HEK293T (cell line): Measurements from ENCODE around the gene ADCY6.

ENCODE experiments used
- CTCF ChIA-PET: fragments of 350-600 bp; formaldehyde crosslinking; extraction: SDS; loops from one replicate; lab custom pipeline; 2021; ENCODE audit warnings: antibody characterized with exemption, inconsistent platforms; lab: Yijun Ruan, JAX
- POLR2A ChIA-PET: fragments of 350-600 bp; formaldehyde crosslinking; extraction: SDS; loops from one replicate; lab custom pipeline; 2020; ENCODE audit warnings: antibody characterized with exemption, inconsistent platforms; lab: Yijun Ruan, JAX
- DNase-seq: peaks from one replicate; pipeline ENCODE4 v3.0.0; 2012; ENCODE audit warnings: mixed read lengths; ENCODE audit errors: extremely low spot score
- ARNT ChIP-seq: fragments of 450-650 bp; IDR thresholded peaks from 2 replicates; pipeline ENCODE4 v1.6.1; 2017; ENCODE audit warnings: mild to moderate bottlenecking
- BHLHE40 ChIP-seq: fragments of 450-650 bp; IDR thresholded peaks from 2 replicates; pipeline ENCODE4 v1.6.1; 2016; ENCODE audit warnings: mild to moderate bottlenecking, moderate library complexity, borderline replicate concordance
- CTBP1 ChIP-seq: fragments of 450-650 bp; IDR thresholded peaks from 2 replicates; pipeline ENCODE4 v1.6.1; 2016; ENCODE audit warnings: borderline replicate concordance
- ELF4 ChIP-seq: fragments of 450-650 bp; IDR thresholded peaks from 2 replicates; pipeline ENCODE4 v1.6.1; 2017; ENCODE audit warnings: antibody characterized with exemption
- FOXA1 ChIP-seq: fragments of 450-650 bp; IDR thresholded peaks from 2 replicates; pipeline ENCODE4 v1.6.1; 2016; ENCODE audit warnings: mild to moderate bottlenecking
- FOXK2 ChIP-seq: fragments of 450-650 bp; IDR thresholded peaks from 2 replicates; pipeline ENCODE4 v1.6.1; 2016; ENCODE audit warnings: mild to moderate bottlenecking
- FOXM1 ChIP-seq: fragments of 450-650 bp; IDR thresholded peaks from 2 replicates; pipeline ENCODE4 v1.6.1; 2017; ENCODE audit warnings: mild to moderate bottlenecking, borderline replicate concordance
- HDGF ChIP-seq: fragments of 450-650 bp; IDR thresholded peaks from 2 replicates; pipeline ENCODE4 v1.6.1; 2017; ENCODE audit warnings: antibody characterized with exemption, borderline replicate concordance
- L3MBTL2 ChIP-seq: fragments of 450-650 bp; conservative IDR thresholded peaks from 2 replicates; pipeline ENCODE4 v1.6.1; 2016; ENCODE audit warnings: mild to moderate bottlenecking
- LEF1 ChIP-seq: fragments of 450-650 bp; IDR thresholded peaks from 2 replicates; pipeline ENCODE4 v1.6.1; 2017; ENCODE audit warnings: mild to moderate bottlenecking, borderline replicate concordance
- NFRKB ChIP-seq: fragments of 450-650 bp; IDR thresholded peaks from 2 replicates; pipeline ENCODE4 v1.6.1; 2016; ENCODE audit warnings: mild to moderate bottlenecking, moderate library complexity
- PKNOX1 ChIP-seq: fragments of 450-650 bp; IDR thresholded peaks from 2 replicates; pipeline ENCODE4 v1.6.1; 2016
- SP1 ChIP-seq: fragments of 450-650 bp; IDR thresholded peaks from 2 replicates; pipeline ENCODE4 v1.6.1; 2017
- SUZ12 ChIP-seq: fragments of 450-650 bp; IDR thresholded peaks from 2 replicates; pipeline ENCODE4 v1.6.1; 2016; ENCODE audit warnings: mild to moderate bottlenecking
- TARDBP ChIP-seq: fragments of 450-650 bp; IDR thresholded peaks from 2 replicates; pipeline ENCODE4 v1.6.1; 2016
- ZNF384 ChIP-seq: fragments of 450-650 bp; IDR thresholded peaks from 2 replicates; pipeline ENCODE4 v1.6.1; 2016

ADCY6 gene

DNA sequence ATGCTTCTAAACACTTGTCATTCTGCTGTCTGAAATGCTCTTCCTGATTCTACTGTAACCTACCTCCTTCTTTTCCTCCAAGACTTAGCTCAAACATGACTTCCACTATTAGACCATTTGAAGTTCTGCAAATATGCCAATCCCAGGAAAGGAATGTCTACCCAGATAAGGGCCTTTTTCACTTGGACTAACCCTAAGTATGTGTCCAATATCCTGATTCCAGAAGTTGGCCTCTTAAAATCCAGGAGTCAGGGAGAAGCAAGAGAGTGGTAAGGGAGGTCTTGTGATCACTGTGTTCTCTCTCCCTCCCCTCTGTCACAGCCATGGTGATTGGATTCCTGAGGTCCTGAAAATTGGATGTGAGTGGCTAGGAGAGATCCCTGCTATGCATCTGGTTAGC is 30.2 kb downstream of the ADCY6 start:
- no peak for DNase-seq
- TF ChIP-seq FOXA1 (no peak), L3MBTL2 (no peak), FOXM1 (no peak), PKNOX1 (no peak), TARDBP (no peak), ARNT (no peak), CTBP1 (no peak), SP1 (no peak), HDGF (no peak), NFRKB (no peak), LEF1 (no peak), BHLHE40 (no peak), FOXK2 (no peak), SUZ12 (no peak), ELF4 (no peak), ZNF384 (no peak)
- CTCF ChIA-PET = no interaction called here
- POLR2A ChIA-PET = interaction anchor here (1.4 kb wide), 1 partner anchor 31 kb away, joined by 4 read pairs; the partner anchor contains the start of gene ADCY6

DNA sequence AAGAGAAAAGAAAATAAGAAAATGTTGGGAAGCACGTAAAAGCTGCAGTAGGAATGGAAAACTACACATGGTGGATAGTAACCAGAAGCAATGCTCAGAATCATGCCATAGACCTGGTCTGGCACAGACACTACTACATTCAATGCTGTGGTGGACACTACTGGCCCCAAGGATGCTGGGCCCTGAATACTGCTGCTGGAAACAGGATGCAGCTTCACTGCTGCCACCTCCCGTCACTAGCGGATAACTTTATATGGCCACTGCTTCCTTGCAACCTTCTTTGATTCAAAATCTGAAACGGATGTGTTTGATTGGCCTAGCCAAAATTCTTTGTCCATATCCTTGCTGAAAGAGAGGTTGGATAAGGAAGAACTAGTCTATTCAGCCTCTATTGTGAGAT is 30.7 kb downstream of the ADCY6 start:
- CTCF ChIA-PET = interaction anchor here (0.6 kb wide), 1 partner anchor 36 kb away, joined by 4 read pairs; no protein-coding TSS in a partner anchor
- TF ChIP-seq PKNOX1 (no peak), CTBP1 (no peak), TARDBP (no peak), NFRKB (no peak), FOXA1 (no peak), SUZ12 (no peak), FOXK2 (no peak), BHLHE40 (no peak), ZNF384 (no peak), SP1 (no peak), L3MBTL2 (no peak), HDGF (no peak), FOXM1 (no peak), ELF4 (no peak), ARNT (no peak), LEF1 (no peak)
- DNase-seq = no peak
- POLR2A ChIA-PET = interaction anchor here (1.4 kb wide), 1 partner anchor 31 kb away, joined by 4 read pairs; the partner anchor contains the start of gene ADCY6

DNA sequence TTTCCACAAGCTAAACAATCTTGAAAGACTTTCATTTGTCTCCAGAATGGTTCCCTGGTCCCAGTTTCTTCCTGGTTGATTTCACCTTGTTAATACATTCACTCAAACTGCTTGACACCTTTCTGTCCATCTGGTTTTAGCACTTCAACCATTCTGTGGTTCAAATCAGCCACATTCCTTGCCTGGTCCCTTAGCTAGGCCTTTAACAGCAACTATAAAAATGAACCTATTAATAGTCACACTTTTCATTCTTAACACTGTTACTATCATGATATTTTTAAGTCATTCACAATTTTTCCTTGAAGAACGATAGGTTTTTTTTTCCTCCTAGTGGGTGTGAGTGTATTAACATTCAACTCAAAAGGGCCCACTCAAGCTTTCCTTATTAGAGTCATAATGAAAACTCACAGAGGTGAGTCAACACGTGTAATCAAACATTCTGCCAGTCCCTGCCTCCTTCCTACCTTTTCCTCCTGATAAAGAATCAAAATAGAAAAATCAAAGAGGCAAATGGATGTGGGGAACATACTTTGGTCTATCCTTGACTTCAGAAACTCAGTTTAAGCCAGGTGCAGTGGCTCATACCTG is 38.0 kb downstream of the ADCY6 start:
- POLR2A ChIA-PET = no interaction called here
- DNase-seq = no peak
- CTCF ChIA-PET = interaction anchor here (0.6 to 1.1 kb wide), 3 partner anchors 12 to 64 kb away, joined by 3 to 8 read pairs (median 4); no protein-coding TSS in a partner anchor
- TF ChIP-seq PKNOX1 (no peak), BHLHE40 (no peak), ARNT (no peak), ELF4 (no peak), FOXA1 (no peak), LEF1 (no peak), L3MBTL2 (no peak), FOXK2 (no peak), NFRKB (no peak), HDGF (no peak), CTBP1 (no peak), SP1 (no peak), SUZ12 (no peak), TARDBP (no peak)

- TF ChIP-seq CTBP1 (no peak), FOXA1 (no peak)
- POLR2A ChIA-PET = no interaction called here
- no peak for DNase-seq
- CTCF ChIA-PET = interaction anchor here (0.6 to 1.1 kb wide), 3 partner anchors 11 to 65 kb away, joined by 3 to 8 read pairs (median 4); no protein-coding TSS in a partner anchor
Measured at GRCh38 chr12:48750215-48750614, 38.7 kb downstream of the ADCY6 start.

GRCh38 chr12:48744251-48745008 is 44.5 kb downstream of the ADCY6 start:
- POLR2A ChIA-PET = no interaction called here
- CTCF ChIA-PET = no interaction called here
- TF ChIP-seq SUZ12 = no peak
- DNase-seq = no peak

DNA sequence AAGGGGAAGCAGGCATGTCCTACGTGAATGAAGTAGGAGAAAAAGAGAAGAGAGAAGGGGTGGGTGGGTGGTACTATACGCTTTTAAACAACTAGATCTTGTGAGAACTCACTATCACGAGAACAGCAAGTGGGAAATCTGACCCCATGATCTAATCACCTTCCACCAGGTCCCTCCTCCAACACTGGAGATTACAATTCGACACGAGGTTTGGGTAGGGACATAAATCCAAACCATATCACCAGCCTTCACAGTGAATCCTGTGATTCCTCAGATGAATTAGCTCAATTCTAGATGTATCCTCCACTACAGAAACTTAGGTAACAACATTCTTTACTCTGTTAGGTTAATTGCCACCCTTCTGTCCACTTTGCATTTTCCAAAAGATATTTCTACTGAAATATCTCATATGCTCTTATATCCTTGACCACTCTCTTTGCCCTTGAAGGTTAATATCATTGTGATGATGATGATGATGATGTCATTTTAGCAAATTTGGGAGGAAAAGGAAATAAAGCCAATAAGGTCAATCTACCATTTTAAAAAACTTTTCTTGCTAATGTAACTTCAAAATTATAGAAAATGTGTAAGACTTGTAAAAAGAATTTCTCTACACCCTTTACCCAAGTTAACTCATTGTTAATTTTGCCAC is 49.1 kb downstream of the ADCY6 start:
- ChIA-PET CTCF (no interaction called here), POLR2A (no interaction called here)

More for the DNA sequence above, 49.1 kb downstream of the ADCY6 start:
- DNase-seq = no peak
- TF ChIP-seq FOXA1 = no peak
- no peak for TF ChIP-seq SP1
- TF ChIP-seq CTBP1 = no peak
- no peak for TF ChIP-seq FOXK2
- no peak for TF ChIP-seq ZNF384
- TF ChIP-seq SUZ12 = no peak
- no peak for TF ChIP-seq NFRKB
- no peak for TF ChIP-seq HDGF
- TF ChIP-seq L3MBTL2 = no peak
- no peak for TF ChIP-seq FOXM1
- TF ChIP-seq ARNT = no peak
- no peak for TF ChIP-seq TARDBP
- TF ChIP-seq ELF4 = no peak
- no peak for TF ChIP-seq BHLHE40
- TF ChIP-seq PKNOX1 = no peak
- TF ChIP-seq LEF1 = no peak
